Kasumi-1 (cell line): ENCODE measurements around the gene FBXO3.

Source experiments
- DNase-seq, 2 experiments: peaks; one replicate each; lab custom pipeline; 2025; lab: John Stamatoyannopoulos, UW

FBXO3 gene

GRCh38 chr11:33772870-33773269, 1.4 kb downstream of the FBXO3 start:
- no peak for DNase-seq

- DNase-seq: no peak
These were observed 2.0 kb downstream of the FBXO3 start for GRCh38 chr11:33772300-33772699.

GRCh38 chr11:33770236-33770635, 4.1 kb downstream of the FBXO3 start:
- no peak for DNase-seq

GRCh38 chr11:33769542-33769941, 4.8 kb downstream of the FBXO3 start:
- no peak for DNase-seq

GRCh38 chr11:33767624-33768023, 6.7 kb downstream of the FBXO3 start:
- no peak for DNase-seq

GRCh38 chr11:33766085-33766484, 8.2 kb downstream of the FBXO3 start:
- DNase-seq: no peak

GRCh38 chr11:33761471-33761870, 12.8 kb downstream of the FBXO3 start:
- no peak for DNase-seq

GRCh38 chr11:33753304-33753967, 20.9 kb downstream of the FBXO3 start:
- no peak for DNase-seq

- no peak for DNase-seq
These were observed 22.4 kb downstream of the FBXO3 start for GRCh38 chr11:33751878-33752277.

GRCh38 chr11:33747979-33748378, 26.3 kb downstream of the FBXO3 start:
- no peak for DNase-seq

GRCh38 chr11:33743291-33743690, 31.0 kb downstream of the FBXO3 start:
- no peak for DNase-seq

- peak; percentile 37 to 66 for DNase-seq
These were observed 32.0 kb downstream of the FBXO3 start for GRCh38 chr11:33742249-33742851.

GRCh38 chr11:33741806-33742205, 32.5 kb downstream of the FBXO3 start:
- no peak for DNase-seq

GRCh38 chr11:33737362-33737821, 36.9 kb downstream of the FBXO3 start:
- no peak for DNase-seq

- DNase-seq: peak; percentile 62 to 70
These were observed 38.0 kb downstream of the FBXO3 start, which contains the start of gene CD59 for GRCh38 chr11:33736148-33736812. Gene CD59 (minus strand): TSS chr11:33736423. CDS start chr11:33722445, 13,978 bp downstream.

GRCh38 chr11:33735271-33736147, 38.8 kb downstream of the FBXO3 start:
- DNase-seq: peak; percentile 17 to 18

- DNase-seq: no peak
These were observed 39.7 kb downstream of the FBXO3 start for GRCh38 chr11:33734441-33735270.

GRCh38 chr11:33733980-33734379, 40.3 kb downstream of the FBXO3 start:
- DNase-seq: no peak

- DNase-seq: peak; percentile 83
These were observed 42.4 kb downstream of the FBXO3 start for GRCh38 chr11:33731723-33732531.

GRCh38 chr11:33730716-33731115, 43.6 kb downstream of the FBXO3 start:
- no peak for DNase-seq
